ENCODE measurements around the gene OBP2B.

The OBP2B gene

GRCh38 chr9:133158695-133159094 is 50.4 kb downstream of the OBP2B start:
- no peak for TF ChIP-seq CTCF (IDR thresholded peaks at IDR 0.05; ENCODE audit: low read depth, low read length)
- H3K27me3 ChIP-seq (ENCODE audit: insufficient read depth, low read depth, severe bottlenecking), result no peaks in the 10 kb centered on the region
- no peak overlapping the region for H3K27ac ChIP-seq
- DNase-seq, result no peak
- H3K36me3 ChIP-seq, result no peaks in the 10 kb centered on the region
- H3K4me3 ChIP-seq (ENCODE audit: low read depth, low read length), result no peak overlapping the region
- H3K9me3 ChIP-seq (ENCODE audit: severe bottlenecking), result no peaks in the 10 kb centered on the region
